ENCODE data around the gene ZBTB32.
"Not testable (repeated sequence)": the region's sequence is repeated elsewhere in the genome, so short reads cannot be mapped to it uniquely, and the experiment has no call there.

Gene ZBTB32

GRCh38 chr19:35721374-35721773 is 17.0 kb downstream of the ZBTB32 start:
- DNase-seq = no peak

- no peak for DNase-seq
Observed at GRCh38 chr19:35722461-35722860, 18.1 kb downstream of the ZBTB32 start.

- no peak for DNase-seq
Observed at GRCh38 chr19:35722897-35723296, 18.5 kb downstream of the ZBTB32 start.

GRCh38 chr19:35723671-35724070 is 19.3 kb downstream of the ZBTB32 start:
- DNase-seq = no peak

GRCh38 chr19:35724132-35724531 is 19.8 kb downstream of the ZBTB32 start:
- DNase-seq = not testable (repeated sequence)

- DNase-seq = no peak
Observed at GRCh38 chr19:35724560-35724959, 20.2 kb downstream of the ZBTB32 start.

GRCh38 chr19:35725216-35725861 is 21.0 kb downstream of the ZBTB32 start:
- DNase-seq = no peak

- no peak for DNase-seq
Observed at GRCh38 chr19:35727053-35727955, 22.9 kb downstream of the ZBTB32 start.

GRCh38 chr19:35727956-35728706 is 23.8 kb downstream of the ZBTB32 start:
- no peak for DNase-seq

GRCh38 chr19:35729021-35729420 is 24.7 kb downstream of the ZBTB32 start:
- DNase-seq = no peak

GRCh38 chr19:35729763-35730162 is 25.4 kb downstream of the ZBTB32 start:
- DNase-seq = no peak

- DNase-seq = no peak
Observed at GRCh38 chr19:35730326-35730725, 26.0 kb downstream of the ZBTB32 start.

GRCh38 chr19:35731353-35731752 is 27.0 kb downstream of the ZBTB32 start:
- no peak for DNase-seq

GRCh38 chr19:35731779-35732405 is 27.5 kb downstream of the ZBTB32 start:
- no peak for DNase-seq

- DNase-seq = no peak
Observed at GRCh38 chr19:35732540-35733179, 28.3 kb downstream of the ZBTB32 start.

- DNase-seq = no peak
Observed at GRCh38 chr19:35733180-35734125, 29.1 kb downstream of the ZBTB32 start.

- no peak for DNase-seq
Observed at GRCh38 chr19:35734273-35734672, 29.9 kb downstream of the ZBTB32 start.

- no peak for DNase-seq
Observed at GRCh38 chr19:35734889-35735288, 30.5 kb downstream of the ZBTB32 start.

- peak in 1 of 2 experiments; percentile 20 for DNase-seq
Observed at GRCh38 chr19:35736913-35737886, 32.8 kb downstream of the ZBTB32 start.
